B cell (primary cell): ENCODE data around the gene DAZL.

Source experiments
- CTCF ChIP-seq: fragments of 200-600 bp; IDR thresholded peaks from one replicate; pipeline ENCODE4 v1.8.0; 2022; ENCODE audit warnings: antibody characterized with exemption, mild to moderate bottlenecking
- EZH2 ChIP-seq: IDR thresholded peaks from 2 replicates; pipeline ENCODE4 v1.6.1; 2012; ENCODE audit warnings: borderline replicate concordance, low read depth, mild to moderate bottlenecking, moderate library complexity, low read length; ENCODE audit not compliant: insufficient read depth, poor library complexity, severe bottlenecking

GRCh38 chr3:16601537-16602005 lies 3.7 kb downstream of the DAZL start:
- TF ChIP-seq CTCF (peak; percentile 42), EZH2 (no peak)
